HG03378 (cell line): ENCODE results near the gene PGS1.
"Not testable (repeated sequence)": the region's sequence is repeated elsewhere in the genome, so short reads cannot be mapped to it uniquely, and the experiment has no call there.

Experiments
- ATAC-seq: cut with Tn5 transposase; IDR thresholded peaks from one replicate; pipeline ENCODE4 v1.9.1; 2021; ENCODE audit warnings: mild to moderate bottlenecking, moderate library complexity; ENCODE audit not compliant: unreplicated experiment

Gene PGS1

DNA sequence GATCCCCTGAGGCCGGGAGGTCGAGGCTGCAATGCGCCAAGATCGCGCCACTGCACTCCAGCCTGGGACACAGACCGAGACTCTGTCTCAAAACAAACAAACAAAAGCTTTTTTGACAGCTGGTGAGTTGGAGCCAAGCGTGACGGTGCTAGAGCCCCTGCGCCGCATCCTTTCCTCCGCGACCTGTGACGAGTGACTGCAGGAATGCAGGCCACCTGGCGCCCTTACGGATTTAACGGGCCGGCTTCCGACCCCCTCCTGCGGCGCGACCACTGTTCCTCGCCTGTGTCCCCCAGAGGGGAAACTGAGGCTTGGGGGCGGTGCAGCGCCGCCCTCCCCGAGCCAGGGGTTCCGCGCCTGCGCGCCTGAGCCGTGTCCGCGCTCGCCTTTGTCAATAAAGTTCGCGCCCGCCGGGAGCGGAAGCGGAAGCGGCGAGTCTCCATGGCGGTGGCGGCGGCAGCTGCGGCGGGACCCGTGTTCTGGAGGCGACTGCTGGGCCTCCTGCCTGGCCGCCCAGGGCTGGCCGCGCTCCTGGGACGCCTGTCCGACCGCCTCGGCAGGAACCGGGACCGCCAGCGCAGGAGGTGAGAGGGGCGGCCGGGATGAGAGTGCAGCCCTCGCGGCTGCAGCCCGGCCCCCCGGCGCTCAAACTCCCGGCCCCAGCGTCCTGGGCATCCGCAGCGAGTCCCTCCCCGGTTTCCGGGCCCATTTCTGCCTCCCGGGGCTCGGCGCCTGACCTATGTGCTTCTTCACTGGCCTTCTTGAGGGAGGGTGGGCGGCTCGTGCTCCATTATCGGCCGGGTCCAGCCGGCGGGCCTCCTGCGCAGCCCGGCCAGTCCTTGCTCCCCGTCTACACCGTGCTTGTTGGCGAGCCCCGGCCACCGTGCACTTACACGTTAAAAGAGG lies at the start of gene PGS1:
Gene PGS1, plus strand, starts transcription at position 425 of the 906 bp plus-strand sequence. Its CDS starts 17 bp downstream, at position 442.
- ATAC-seq = no peak

DNA sequence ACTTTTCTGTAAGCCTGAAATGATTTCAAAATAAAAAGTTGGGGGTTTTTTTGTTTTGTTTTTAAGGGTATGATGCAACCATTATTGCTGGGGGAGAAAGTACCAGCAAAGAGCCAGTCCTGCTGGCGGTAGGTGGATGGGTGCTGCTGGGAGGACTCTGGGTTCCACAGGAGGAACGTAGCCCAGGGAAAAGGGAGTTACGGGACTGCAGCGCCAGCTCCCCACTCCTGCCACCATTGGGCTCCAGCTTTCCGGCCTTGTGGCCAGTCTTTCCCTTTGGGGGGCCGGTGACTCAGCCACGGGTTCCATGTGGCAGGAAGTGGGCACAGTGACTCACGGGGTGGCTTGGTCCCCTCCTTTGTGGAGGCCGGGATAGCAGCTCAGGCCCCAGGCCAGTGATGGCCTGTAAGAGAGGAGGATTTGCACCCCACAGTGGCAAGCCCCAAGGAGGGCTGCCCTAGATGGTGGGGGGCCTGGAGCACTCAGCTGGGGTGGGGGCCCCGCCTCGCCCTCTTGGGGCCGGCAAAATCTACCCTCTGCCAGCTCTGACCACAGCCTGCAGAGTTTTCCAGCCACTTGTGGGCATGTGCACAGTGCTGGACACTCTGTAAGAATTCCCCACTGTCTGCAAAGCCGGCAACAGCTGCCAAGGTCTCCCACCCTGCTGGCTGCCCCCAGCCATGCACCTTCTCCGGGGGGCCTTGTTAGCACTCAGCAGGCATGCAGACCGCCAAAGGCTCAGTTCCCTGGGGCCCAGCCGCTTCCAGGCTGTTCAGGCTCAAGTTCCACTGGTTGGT lies 49.0 kb upstream of the PGS1 start:
- ATAC-seq = no peak

DNA sequence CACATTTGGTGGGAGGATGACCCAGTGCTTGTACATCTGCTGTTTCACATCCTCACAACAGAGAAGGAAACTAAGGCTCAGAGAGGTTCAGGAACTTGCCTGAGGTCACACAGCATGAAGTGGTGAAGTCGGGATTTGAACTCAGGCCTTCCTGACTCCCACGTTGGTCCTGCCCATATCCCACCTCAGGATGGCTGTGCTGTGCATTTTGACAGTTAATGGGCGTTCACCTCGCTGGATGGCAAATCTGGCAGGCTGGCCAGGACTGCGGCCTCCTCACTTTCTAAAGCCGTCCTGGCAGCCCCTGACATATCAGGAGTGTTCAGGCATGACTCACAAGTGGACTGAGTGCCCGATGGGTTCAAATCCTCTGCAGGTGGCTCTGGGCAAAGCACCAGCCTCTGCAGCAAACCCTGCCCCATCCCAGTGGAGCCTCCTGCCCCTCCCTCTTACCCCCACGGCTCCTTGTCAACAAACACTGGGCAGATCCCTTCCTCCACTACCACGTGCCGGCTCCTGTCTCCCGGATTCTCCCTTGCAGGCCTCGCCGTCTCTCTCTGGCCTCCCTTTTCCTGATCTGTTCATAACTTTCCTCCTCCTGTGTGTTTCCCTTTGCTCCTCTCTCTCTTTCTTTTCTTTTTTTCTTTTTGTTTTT lies 47.8 kb upstream of the PGS1 start:
- no peak for ATAC-seq

DNA sequence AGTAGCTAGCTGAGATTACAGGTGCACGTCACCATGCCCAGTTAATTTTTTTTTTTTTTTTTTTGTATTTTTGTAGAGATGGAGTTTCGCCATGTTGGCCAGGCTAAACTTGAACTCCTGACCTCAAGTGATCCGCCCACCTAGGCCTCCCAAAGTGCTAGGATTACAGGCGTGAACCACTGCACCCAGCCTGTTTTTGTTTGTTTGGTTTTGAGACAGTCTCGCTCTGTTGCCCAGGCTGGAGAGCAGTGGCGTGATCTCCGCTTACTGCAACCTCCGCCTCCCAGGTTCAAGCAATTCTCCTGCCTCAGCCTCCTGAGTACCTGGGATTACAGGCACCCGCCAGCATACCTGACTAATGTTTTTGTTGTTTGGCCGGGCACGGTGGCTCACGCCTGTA lies 47.1 kb upstream of the PGS1 start:
- ATAC-seq = not testable (repeated sequence)

- ATAC-seq = no peak
These were observed 45.5 kb upstream of the PGS1 start for GRCh38 chr17:78332991-78333390.

DNA sequence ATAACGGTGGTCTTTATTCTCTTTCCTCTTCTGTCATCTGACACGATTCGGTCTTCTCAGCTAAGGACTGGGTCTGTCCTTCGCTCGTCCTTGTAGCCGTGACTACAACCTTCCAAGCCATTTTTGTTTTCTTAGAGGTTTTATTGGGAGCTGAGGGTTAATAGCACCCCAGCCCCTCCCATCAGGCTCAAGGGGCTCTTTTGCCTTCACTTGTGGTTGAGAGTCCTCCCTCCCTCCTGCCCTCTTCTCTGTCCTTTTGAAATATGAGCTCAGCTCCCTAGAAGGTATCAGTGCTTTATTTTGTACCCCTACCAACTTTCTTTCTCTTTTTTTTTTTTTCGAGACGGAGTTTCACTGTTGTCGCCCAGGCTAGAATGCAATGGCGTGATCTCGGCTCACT lies 43.2 kb upstream of the PGS1 start:
- ATAC-seq = no peak

DNA sequence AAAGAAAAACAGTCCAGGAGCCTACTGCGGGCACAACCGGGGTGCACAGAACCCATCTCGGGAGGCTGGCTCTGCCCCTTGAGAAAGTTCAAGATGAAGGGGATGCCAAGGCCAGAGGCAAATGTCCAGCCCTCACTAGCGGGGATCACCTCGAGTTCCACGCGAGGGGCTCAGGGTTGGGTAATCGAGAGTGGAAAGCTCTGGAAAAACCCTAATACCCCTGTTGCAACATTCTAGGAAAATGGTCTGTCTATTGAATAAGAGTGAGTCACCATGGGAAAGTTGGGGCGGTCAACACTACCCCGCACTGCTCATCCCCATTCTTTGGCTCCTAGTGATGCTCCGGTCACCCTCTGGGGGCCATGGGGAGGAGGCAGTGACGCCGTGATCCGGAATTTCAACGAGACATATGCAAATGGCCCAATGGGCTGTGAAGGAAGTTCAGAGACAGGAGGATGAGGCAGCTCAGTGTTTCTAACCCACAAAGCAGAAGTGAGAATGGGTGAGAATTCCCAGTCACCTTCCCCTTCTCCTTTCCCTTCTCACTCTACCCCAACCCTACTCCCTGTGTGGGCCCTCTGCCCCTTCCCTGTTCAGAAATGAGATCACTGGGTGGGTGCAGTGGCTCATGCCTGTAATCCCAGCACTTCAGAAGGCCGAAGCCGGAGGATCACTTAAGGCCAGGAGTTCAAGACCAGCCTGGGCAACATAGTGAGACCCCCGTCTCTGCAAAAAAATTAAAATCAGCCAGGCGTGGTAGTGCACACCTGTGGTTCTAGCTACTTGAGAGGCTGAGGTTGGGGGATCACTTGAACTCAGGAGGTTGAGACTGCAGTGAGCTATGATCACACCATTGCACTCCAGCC lies 41.0 kb upstream of the PGS1 start:
- ATAC-seq = peak; percentile 63

- no peak for ATAC-seq
These were observed 39.8 kb upstream of the PGS1 start for GRCh38 chr17:78338486-78339259.

DNA sequence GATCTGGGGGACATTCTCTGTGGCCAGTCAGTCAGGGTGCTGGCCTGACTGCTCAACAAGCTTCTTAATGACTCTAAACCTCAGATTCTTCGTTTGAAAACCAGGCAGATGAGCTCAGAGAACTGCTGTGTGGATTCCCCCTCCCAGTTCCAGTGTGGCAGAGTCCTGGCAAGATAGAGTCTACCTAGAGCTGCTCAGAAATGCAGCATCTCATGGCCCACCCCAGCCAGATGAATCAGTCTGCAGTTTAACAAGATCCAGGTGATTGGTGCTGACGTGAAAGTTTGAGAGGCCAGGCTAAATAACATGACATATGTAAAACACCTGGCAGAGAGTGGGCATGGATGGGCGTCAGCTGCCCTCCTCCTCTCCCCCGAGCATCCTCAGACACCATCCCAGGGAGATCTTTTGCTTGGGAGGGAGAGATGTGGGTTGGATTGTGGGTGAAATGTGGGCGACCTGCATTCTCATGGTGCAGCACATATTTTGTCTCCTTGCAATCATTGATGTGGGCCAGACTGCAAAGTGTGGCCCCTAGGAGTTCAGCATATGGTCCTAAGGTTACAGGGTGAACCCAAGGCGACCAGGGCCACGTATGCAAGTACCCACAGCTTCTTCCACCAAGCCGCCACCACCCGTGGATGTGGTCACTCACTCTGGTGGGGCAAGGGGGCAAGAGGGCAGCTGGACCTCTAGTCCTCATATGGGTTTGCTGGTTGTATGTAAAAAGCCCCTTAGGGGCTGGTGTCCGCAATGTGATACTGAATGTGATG lies 38.1 kb upstream of the PGS1 start:
- ATAC-seq = no peak

DNA sequence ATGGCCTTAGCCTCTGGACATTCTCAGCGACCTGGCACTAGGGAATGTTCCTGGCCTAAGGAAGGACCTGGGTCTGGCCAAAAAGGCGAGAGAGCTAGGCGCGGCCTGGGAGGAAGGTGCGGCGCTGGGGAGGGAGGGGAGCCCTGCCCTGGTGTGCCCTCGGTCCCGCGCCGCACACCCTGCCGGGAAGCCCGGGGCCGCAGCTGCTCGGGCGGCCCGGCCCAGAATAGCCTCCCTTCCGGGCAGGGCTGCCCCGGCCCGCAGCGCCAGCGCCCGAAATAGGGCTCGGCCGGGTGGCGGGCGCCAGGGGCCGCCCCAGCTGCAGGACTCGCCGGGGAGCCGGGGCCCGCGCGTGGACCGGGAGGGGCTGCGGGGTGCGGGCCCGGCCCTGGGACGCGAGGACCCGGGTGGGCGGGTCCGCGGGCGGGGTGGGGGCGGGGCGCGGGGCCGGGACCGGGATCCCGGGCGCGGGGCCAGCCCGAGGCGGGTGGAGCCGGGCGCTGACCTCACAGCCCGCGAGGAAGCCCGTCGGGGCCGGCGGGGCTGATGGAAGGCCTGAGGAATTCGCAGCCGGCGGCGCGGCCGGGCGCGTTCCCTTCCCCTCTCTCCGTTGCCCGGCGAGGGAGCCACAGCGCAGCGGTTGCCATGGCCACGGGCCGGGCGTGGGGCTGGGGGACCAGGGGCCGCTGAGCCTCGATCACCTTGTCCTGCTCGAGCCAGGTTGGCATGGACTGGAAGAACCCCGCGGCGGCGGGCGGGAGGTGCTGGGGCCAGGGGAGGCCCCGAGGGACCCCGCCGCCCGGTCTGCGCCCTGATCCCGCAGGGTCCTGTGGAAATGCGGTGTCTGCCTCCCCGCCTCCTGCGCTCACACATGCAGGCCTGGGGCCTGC lies 36.6 kb upstream of the PGS1 start:
- ATAC-seq = no peak

GRCh38 chr17:78342449-78343186 lies 35.8 kb upstream of the PGS1 start:
- ATAC-seq = no peak

DNA sequence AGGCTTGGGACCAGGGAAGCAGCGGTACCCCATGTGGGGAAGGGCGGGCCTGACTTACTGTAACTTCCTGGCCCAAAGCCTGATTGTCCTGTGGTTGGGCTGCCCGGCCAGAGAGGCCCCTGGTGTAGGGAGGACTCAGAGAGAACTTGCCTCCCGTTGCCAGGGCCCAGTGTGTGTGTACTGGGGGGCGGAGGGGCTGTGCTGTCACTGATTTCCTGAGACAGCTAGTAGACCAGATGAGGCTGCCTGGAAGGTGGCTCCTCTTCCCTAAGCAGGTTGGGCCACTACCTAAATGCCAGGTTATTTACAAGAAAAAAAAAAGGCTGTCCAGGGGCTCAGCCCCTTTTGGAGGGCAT lies 35.3 kb upstream of the PGS1 start:
- no peak for ATAC-seq

GRCh38 chr17:78343543-78344201 lies 34.8 kb upstream of the PGS1 start:
- no peak for ATAC-seq

- no peak for ATAC-seq
These were observed 33.8 kb upstream of the PGS1 start for GRCh38 chr17:78344666-78345065.

DNA sequence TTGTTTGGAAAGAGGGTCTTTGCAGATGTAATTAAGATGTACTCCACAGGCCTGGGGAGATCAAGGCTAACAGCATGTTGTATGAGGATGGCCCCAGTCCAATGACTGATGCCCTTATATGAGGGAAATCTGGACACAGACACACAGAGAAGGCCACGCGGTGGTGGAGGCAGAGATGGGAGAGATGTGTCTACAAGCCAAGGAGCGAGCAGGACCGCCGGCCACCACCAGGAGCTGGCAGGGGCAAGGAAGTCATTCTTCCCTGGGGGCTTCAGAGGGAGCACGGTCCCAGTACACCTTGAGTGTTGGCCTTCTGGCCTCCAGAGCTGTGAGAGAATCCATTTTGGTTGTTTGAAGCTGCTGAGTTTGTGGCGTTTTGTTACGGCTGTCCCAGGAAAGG lies 33.3 kb upstream of the PGS1 start:
- ATAC-seq = no peak

- ATAC-seq = no peak
These were observed 32.5 kb upstream of the PGS1 start for GRCh38 chr17:78345791-78346494.
